HG03135 (cell line): Measurements from ENCODE around the gene NAMPT.

Experiments
- ATAC-seq: cut with Tn5 transposase; IDR thresholded peaks from one replicate; pipeline ENCODE4 v1.9.1; 2021; ENCODE audit warnings: mild to moderate bottlenecking, moderate library complexity; ENCODE audit not compliant: unreplicated experiment

The NAMPT gene

GRCh38 chr7:106276513-106276912, 8.3 kb downstream of the NAMPT start:
- no peak for ATAC-seq

GRCh38 chr7:106273009-106273668, 11.6 kb downstream of the NAMPT start:
- no peak for ATAC-seq

- ATAC-seq: no peak
Measured at GRCh38 chr7:106270122-106270977, 14.4 kb downstream of the NAMPT start.

GRCh38 chr7:106269254-106269961, 15.4 kb downstream of the NAMPT start:
- no peak for ATAC-seq

GRCh38 chr7:106265133-106265532, 19.6 kb downstream of the NAMPT start:
- ATAC-seq: no peak

GRCh38 chr7:106262221-106262881, 22.4 kb downstream of the NAMPT start:
- ATAC-seq: no peak

GRCh38 chr7:106260136-106260561, 24.6 kb downstream of the NAMPT start:
- ATAC-seq: no peak

- no peak for ATAC-seq
Measured at GRCh38 chr7:106258789-106259188, 26.0 kb downstream of the NAMPT start.

- no peak for ATAC-seq
Measured at GRCh38 chr7:106257752-106258151, 27.0 kb downstream of the NAMPT start.

- no peak for ATAC-seq
Measured at GRCh38 chr7:106256144-106256543, 28.6 kb downstream of the NAMPT start.

GRCh38 chr7:106255246-106255645, 29.5 kb downstream of the NAMPT start:
- no peak for ATAC-seq

- no peak for ATAC-seq
Measured at GRCh38 chr7:106254525-106255116, 30.2 kb downstream of the NAMPT start.

GRCh38 chr7:106252568-106252967, 32.2 kb downstream of the NAMPT start:
- ATAC-seq: no peak

- no peak for ATAC-seq
Measured at GRCh38 chr7:106249488-106249887, 35.3 kb downstream of the NAMPT start.

- ATAC-seq: no peak
Measured at GRCh38 chr7:106248600-106248999, 36.2 kb downstream of the NAMPT start.

- ATAC-seq: no peak
Measured at GRCh38 chr7:106247841-106248240, 36.9 kb downstream of the NAMPT start.

GRCh38 chr7:106246902-106247711, 37.7 kb downstream of the NAMPT start:
- no peak for ATAC-seq

- ATAC-seq: no peak
Measured at GRCh38 chr7:106243893-106244292, 40.9 kb downstream of the NAMPT start.

GRCh38 chr7:106239406-106239805, 45.4 kb downstream of the NAMPT start:
- no peak for ATAC-seq

GRCh38 chr7:106238830-106239229, 46.0 kb downstream of the NAMPT start:
- no peak for ATAC-seq
